IMR-90 (cell line): ENCODE measurements around the gene TOR3A. TPM values are rescaled to one million over a fixed set of nuclear protein-coding genes. Genes with fewer than 3 reads are reported as not detected.

Experiments
- ATAC-seq: fragments of 200-7000 bp; cut with Tn5 transposase; 2 replicates; pipeline ENCODE4 v1.9.1; 2020; ENCODE audit warnings: low read depth, mild to moderate bottlenecking, moderate library complexity
- BruUV-seq: library from RNA; stranded (reverse); fragments of 400-500 nt; replicated peaks from 2 replicates; lab custom pipeline; 2021; lab: Mats Ljungman, UMichigan
- CTCF ChIA-PET: fragments of 300-600 bp; formaldehyde crosslinking; extraction: SDS; loops from one replicate; lab custom pipeline; 2021; ENCODE audit warnings: antibody characterized with exemption; lab: Yijun Ruan, JAX
- POLR2A ChIA-PET: fragments of 300-600 bp; sonication (Branson Sonifier 250); formaldehyde crosslinking; loops from one replicate; lab custom pipeline; 2022; ENCODE audit warnings: antibody characterized with exemption; ENCODE audit not compliant: unreplicated experiment; lab: Charles Lee
- DNase-seq: peaks from one replicate; pipeline ENCODE4 v3.0.0; 2013
- H2AFZ ChIP-seq: replicated peaks from 2 replicates; pipeline ENCODE3; 2013; ENCODE audit warnings: low read length, mild to moderate bottlenecking; ENCODE audit not compliant: poor library complexity
- H2AK5ac ChIP-seq: 2 replicates; pipeline ENCODE4 v1.6.1; 2013; ENCODE audit warnings: low read depth, low read length, inconsistent platforms
- H2AK9ac ChIP-seq: replicated peaks from 2 replicates; pipeline ENCODE3; 2013; ENCODE audit warnings: mild to moderate bottlenecking, low read depth, low read length, moderate library complexity; ENCODE audit not compliant: poor library complexity
- H2BK120ac ChIP-seq: 2 replicates; pipeline ENCODE4 v1.6.1; 2013; ENCODE audit warnings: low read depth, low read length, inconsistent platforms
- H2BK15ac ChIP-seq: 3 replicates; pipeline ENCODE4 v1.6.1; 2013; ENCODE audit warnings: low read depth, low read length, inconsistent platforms
- H2BK20ac ChIP-seq: 2 replicates; pipeline ENCODE4 v1.6.1; 2013; ENCODE audit warnings: low read depth, mild to moderate bottlenecking, inconsistent platforms, low read length, moderate library complexity
- H2BK5ac ChIP-seq: 2 replicates; pipeline ENCODE4 v1.6.1; 2013; ENCODE audit warnings: mild to moderate bottlenecking, low read depth, low read length, inconsistent platforms; ENCODE audit not compliant: poor library complexity, severe bottlenecking
- H3K14ac ChIP-seq: replicated peaks from 2 replicates; pipeline ENCODE4 v1.6.1; 2013; ENCODE audit warnings: low read depth, low read length, inconsistent platforms
- H3K18ac ChIP-seq: 2 replicates; pipeline ENCODE4 v1.6.1; 2013; ENCODE audit warnings: low read depth, low read length, control low read depth
- H3K23ac ChIP-seq: 2 replicates; pipeline ENCODE4 v1.6.1; 2013; ENCODE audit warnings: low read depth, low read length, inconsistent platforms
- H3K27ac ChIP-seq: 2 replicates; pipeline ENCODE4 v1.5.1; 2013; ENCODE audit warnings: mild to moderate bottlenecking, control low read depth, low read length; ENCODE audit not compliant: insufficient read depth
- H3K27me3 ChIP-seq: 2 replicates; pipeline ENCODE4 v1.6.1; 2013; ENCODE audit warnings: low read length; ENCODE audit not compliant: control insufficient read depth, insufficient read depth
- H3K36me3 ChIP-seq: 2 replicates; pipeline ENCODE4 v1.6.1; 2013; ENCODE audit warnings: low read length, mixed read lengths; ENCODE audit not compliant: control insufficient read depth, insufficient read depth
- H3K4ac ChIP-seq: 2 replicates; pipeline ENCODE4 v1.6.1; 2013; ENCODE audit warnings: low read depth, low read length, inconsistent platforms
- H3K4me1 ChIP-seq: 2 replicates; pipeline ENCODE4 v1.6.1; 2013; ENCODE audit warnings: low read length, mixed read lengths; ENCODE audit not compliant: control insufficient read depth, insufficient read depth
- H3K4me2 ChIP-seq: 2 replicates; pipeline ENCODE4 v1.6.1; 2013; ENCODE audit warnings: low read depth, mild to moderate bottlenecking, control low read depth, low read length, moderate library complexity
- H3K4me3 ChIP-seq: 2 replicates; pipeline ENCODE4 v1.5.1; 2013; ENCODE audit warnings: low read depth, mild to moderate bottlenecking, control low read depth, low read length, moderate library complexity; ENCODE audit not compliant: insufficient read depth
- H3K56ac ChIP-seq: 2 replicates; pipeline ENCODE4 v1.6.1; 2013; ENCODE audit warnings: low read length, inconsistent platforms; ENCODE audit not compliant: insufficient read depth; ENCODE audit errors: extremely low read depth
- H3K79me1 ChIP-seq, 2 experiments: 2 replicates each; pipeline ENCODE4 v1.6.1; 2013; ENCODE audit warnings: low read length in 2 of 2, inconsistent platforms in 1 of 2, low read depth in 1 of 2
- H3K9ac ChIP-seq: 2 replicates; pipeline ENCODE4 v1.6.1; 2013; ENCODE audit warnings: low read depth, low read length, control low read depth
- H3K9me1 ChIP-seq: 2 replicates; pipeline ENCODE4 v1.6.1; 2013; ENCODE audit warnings: low read length, inconsistent platforms; ENCODE audit not compliant: insufficient read depth
- H3K9me3 ChIP-seq: 2 replicates; pipeline ENCODE4 v1.6.1; 2013; ENCODE audit warnings: low read length; ENCODE audit not compliant: control insufficient read depth, insufficient read depth
- H4K20me1 ChIP-seq: 2 replicates; pipeline ENCODE4 v1.6.1; 2013; ENCODE audit warnings: low read length, inconsistent platforms; ENCODE audit not compliant: insufficient read depth
- H4K5ac ChIP-seq: 2 replicates; pipeline ENCODE4 v1.6.1; 2013; ENCODE audit warnings: mild to moderate bottlenecking, low read depth, low read length, control low read depth
- H4K8ac ChIP-seq, 2 experiments: 2 replicates each; pipeline ENCODE4 v1.6.1; 2013; ENCODE audit warnings: low read depth in 2 of 2, low read length in 2 of 2, control low read depth in 1 of 2, inconsistent platforms in 1 of 2
- H4K91ac ChIP-seq: 2 replicates; pipeline ENCODE4 v1.6.1; 2013; ENCODE audit warnings: low read depth, low read length, inconsistent platforms; ENCODE audit not compliant: insufficient read depth
- CEBPB ChIP-seq: IDR thresholded peaks from 2 replicates; pipeline ENCODE4 v1.6.1; 2012; ENCODE audit warnings: low read depth, low read length, improper control_type of control experiment
- ELK1 ChIP-seq: fragments of 150-350 bp; IDR thresholded peaks from 2 replicates; pipeline ENCODE4 v1.6.1; 2016; ENCODE audit warnings: low read depth, mild to moderate bottlenecking, low read length, moderate library complexity, borderline replicate concordance
- FOS ChIP-seq: fragments of 150-350 bp; IDR thresholded peaks from 2 replicates; pipeline ENCODE4 v1.6.1; 2016; ENCODE audit warnings: low read depth, low read length
- MAFK ChIP-seq: IDR thresholded peaks from 2 replicates; pipeline ENCODE4 v1.6.1; 2012; ENCODE audit warnings: low read depth, low read length, improper control_type of control experiment
- MAZ ChIP-seq: IDR thresholded peaks from 2 replicates; pipeline ENCODE4 v1.6.1; 2012; ENCODE audit warnings: low read depth, mild to moderate bottlenecking, low read length, improper control_type of control experiment, moderate library complexity, borderline replicate concordance
- MXI1 ChIP-seq: IDR thresholded peaks from 2 replicates; pipeline ENCODE4 v1.6.1; 2012; ENCODE audit warnings: low read depth, mild to moderate bottlenecking, low read length, moderate library complexity, borderline replicate concordance
- NFE2L2 ChIP-seq: fragments of 150-350 bp; IDR thresholded peaks from 2 replicates; pipeline ENCODE4 v1.6.1; 2016; ENCODE audit warnings: low read depth, mild to moderate bottlenecking, low read length
- POLR2A ChIP-seq: IDR thresholded peaks from 2 replicates; pipeline ENCODE4 v1.6.1; 2012; ENCODE audit warnings: mild to moderate bottlenecking, low read depth, low read length
- RAD21 ChIP-seq: IDR thresholded peaks from 2 replicates; pipeline ENCODE4 v1.6.1; 2012; ENCODE audit warnings: low read length, improper control_type of control experiment
- RCOR1 ChIP-seq: IDR thresholded peaks from 2 replicates; pipeline ENCODE4 v1.6.1; 2012; ENCODE audit warnings: mild to moderate bottlenecking, low read length, improper control_type of control experiment; ENCODE audit not compliant: insufficient replicate concordance
- RFX5 ChIP-seq: IDR thresholded peaks from 2 replicates; pipeline ENCODE4 v1.8.0; 2012; ENCODE audit warnings: low read depth, mild to moderate bottlenecking, low read length, moderate library complexity
- SMC3 ChIP-seq: fragments of 150-350 bp; IDR thresholded peaks from 2 replicates; pipeline ENCODE4 v1.6.1; 2016; ENCODE audit warnings: low read depth, mild to moderate bottlenecking, antibody characterized with exemption, low read length, moderate library complexity
- WGBS, 2 experiments: methylation state at CpG; one replicate each; pipeline versions ENCODE4 v1.1.5 to v1.1.7; 2013; ENCODE audit warnings: missing lambda C conversion rate in 2 of 2; ENCODE audit not compliant: insufficient read length in 1 of 2; ENCODE audit errors: extremely low coverage in 2 of 2; 5-methylcytosine and 5-hydroxymethylcytosine counted together
- dilution Hi-C: fragments of 300-500 bp; cut with HindIII; formaldehyde crosslinking; loops from one replicate; pipeline ENCODE4 v1.14.3; 2018; ENCODE audit warnings: low sequenced_read_pairs; ENCODE audit not compliant: unreplicated experiment
- in situ Hi-C: fragments of 300-500 bp; cut with MboI; formaldehyde crosslinking; loops from 3 replicates; pipeline ENCODE4 v1.14.3; 2019; ENCODE audit warnings: low sequenced_read_pairs, inconsistent platforms, mixed read lengths
- intact Hi-C: fragments of 100-400 bp; cut with micrococcal nuclease; formaldehyde crosslinking; loops from 2 replicates; pipeline ENCODE4 v1.10.0; 2022
- polyA plus RNA-seq, 3 experiments: library from polyadenylated mRNA; depleted of rRNA; stranded (reverse); fragments of >200 nt; gene quantifications; 2 replicates each; pipeline ENCODE4 v1.2.3, GENCODE V29; 2012; ENCODE audit warnings: low replicate concordance in 1 of 3
- total RNA-seq: library from RNA; depleted of rRNA; stranded (reverse); fragments of >200 nt; gene quantifications from 2 replicates; pipeline ENCODE4 v1.2.3, GENCODE V29; 2012
- TF ChIP-seq, protein P1 (sequence below): fragments of 150-350 bp; IDR thresholded peaks from 2 replicates; pipeline ENCODE4 v1.6.1; 2017; ENCODE audit warnings: mild to moderate bottlenecking, antibody characterized with exemption, low read length, low read depth

TOR3A gene
- total and polyA plus RNA-seq, 2 of the 4 experiments (the other 2 are of a cell fraction), result 16.8 to 22.2 TPM

DNA sequence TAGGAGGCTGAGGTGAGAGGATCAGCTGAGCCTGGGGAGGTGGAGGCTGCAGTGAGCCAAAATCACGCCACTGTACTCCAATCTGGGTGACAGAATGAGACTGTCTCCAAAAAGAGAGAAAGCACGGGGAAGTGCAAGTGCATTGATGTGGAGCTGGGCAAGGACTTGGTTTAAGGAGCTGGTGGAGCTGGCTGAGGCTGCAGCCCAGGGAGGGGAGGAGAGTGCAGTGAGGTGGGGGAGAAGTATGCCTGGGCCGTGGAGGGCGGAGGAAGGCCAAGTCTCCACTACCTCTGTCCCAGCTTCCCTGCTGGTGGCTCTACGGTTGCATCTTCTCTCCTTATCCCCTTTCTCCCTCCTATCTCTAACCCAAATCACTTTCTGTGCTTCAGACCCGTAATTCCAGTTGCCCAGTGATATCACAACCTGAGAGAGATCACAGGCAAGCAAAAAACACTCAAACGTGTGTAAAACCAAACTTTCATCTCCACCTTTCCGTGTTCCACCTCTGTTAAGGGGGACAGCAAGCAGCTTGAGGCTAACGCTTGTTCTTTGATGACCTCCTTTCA, 11.1 kb downstream of the TOR3A start:
- POLR2A ChIA-PET, result no interaction called here
- Histone ChIP-seq H3K79me1 (peaks cover 0 to 72% of the 10 kb centered on the region in 2 experiments; a peak in 2 of 4 replicates), H3K27ac (no peak overlapping the region), H3K9ac (no peak overlapping the region), H3K9me3 (no peaks in the 10 kb centered on the region), H3K23ac (no peak overlapping the region), H4K5ac (no peak overlapping the region), H3K4me2 (no peak overlapping the region), H2AK9ac (peak overlapping the region; percentile 73), H2AK5ac (no peak overlapping the region), H3K27me3 (no peaks in the 10 kb centered on the region), H2BK15ac (no peak overlapping the region), H4K8ac (no peak overlapping the region), H3K4me3 (no peak overlapping the region), H3K14ac (no peak overlapping the region), H3K4me1 (peaks cover 10% of the 10 kb centered on the region), H3K36me3 (peaks cover 50% of the 10 kb centered on the region), H3K9me1 (peaks cover 21% of the 10 kb centered on the region), H4K20me1 (0 out of 2 replicates have a peak, but pooled peaks cover 3% of the 10 kb centered on the region), H4K91ac (no peak overlapping the region), H2BK5ac (no peak overlapping the region), H2AFZ (no peak overlapping the region), H3K56ac (no peak overlapping the region), H3K18ac (no peak overlapping the region), H2BK20ac (no peak overlapping the region), H3K4ac (no peak overlapping the region), H2BK120ac (no peak overlapping the region)
- dilution Hi-C loops, result no loop called here
- ATAC-seq, result no peak
- CTCF ChIA-PET, result no interaction called here
- no peak for DNase-seq
- in situ Hi-C loops, result no loop called here
- no TSS peak for BruUV-seq
- intact Hi-C loops, result no loop called here
- 83% methylated on average over 6 of the region's 9 CpGs; no CpG with 5 or more reads in 1 of the 2 experiments for WGBS, 2 experiments
- TF ChIP-seq CEBPB (no peak), MXI1 (no peak), POLR2A (no peak), NFE2L2 (no peak), RAD21 (no peak), MAFK (no peak), MAZ (no peak), RFX5 (no peak), FOS (no peak), SMC3 (no peak), ELK1 (no peak), RCOR1 (no peak)
- TF ChIP-seq, protein P1, sequence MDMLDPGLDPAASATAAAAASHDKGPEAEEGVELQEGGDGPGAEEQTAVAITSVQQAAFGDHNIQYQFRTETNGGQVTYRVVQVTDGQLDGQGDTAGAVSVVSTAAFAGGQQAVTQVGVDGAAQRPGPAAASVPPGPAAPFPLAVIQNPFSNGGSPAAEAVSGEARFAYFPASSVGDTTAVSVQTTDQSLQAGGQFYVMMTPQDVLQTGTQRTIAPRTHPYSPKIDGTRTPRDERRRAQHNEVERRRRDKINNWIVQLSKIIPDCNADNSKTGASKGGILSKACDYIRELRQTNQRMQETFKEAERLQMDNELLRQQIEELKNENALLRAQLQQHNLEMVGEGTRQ, result no peak
